Activated T-helper 9 cell treated with anti-CD3 and anti-CD28 coated beads, Interleukin-2, amount 50 U/mL, for 16 hours (primary cell): ENCODE measurements around the gene BCL2L13.
"Not testable (repeated sequence)": the region's sequence is repeated elsewhere in the genome, so short reads cannot be mapped to it uniquely, and the experiment has no call there.

Experiments
- DNase-seq: peaks from one replicate; pipeline ENCODE4 v3.0.0-alpha.2; 2020; ENCODE audit warnings: low read depth

Gene BCL2L13

GRCh38 chr22:17695986-17696385, 57.4 kb downstream of the BCL2L13 start:
- DNase-seq: no peak

DNA sequence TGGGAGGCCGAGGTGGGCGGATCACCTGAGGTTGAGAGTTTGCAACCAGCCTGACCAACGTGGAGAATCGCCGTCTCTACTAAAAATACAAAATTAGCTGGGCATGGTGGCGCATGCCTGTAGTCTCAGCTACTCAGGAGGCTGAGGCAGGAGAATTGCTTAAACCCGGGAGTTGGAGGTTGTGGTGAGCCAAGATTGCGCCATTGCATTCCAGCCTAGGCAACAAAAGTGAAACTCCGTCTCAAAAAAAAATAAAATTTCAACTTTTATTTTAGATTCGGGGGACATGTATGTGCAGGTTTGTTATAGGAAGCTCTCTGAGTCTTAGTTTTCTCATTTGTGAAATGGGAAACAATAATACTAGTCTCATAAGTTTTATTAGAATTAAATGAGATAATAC, 58.6 kb downstream of the BCL2L13 start:
- not testable (repeated sequence) for DNase-seq

GRCh38 chr22:17698276-17698675, 59.7 kb downstream of the BCL2L13 start:
- not testable (repeated sequence) for DNase-seq

DNA sequence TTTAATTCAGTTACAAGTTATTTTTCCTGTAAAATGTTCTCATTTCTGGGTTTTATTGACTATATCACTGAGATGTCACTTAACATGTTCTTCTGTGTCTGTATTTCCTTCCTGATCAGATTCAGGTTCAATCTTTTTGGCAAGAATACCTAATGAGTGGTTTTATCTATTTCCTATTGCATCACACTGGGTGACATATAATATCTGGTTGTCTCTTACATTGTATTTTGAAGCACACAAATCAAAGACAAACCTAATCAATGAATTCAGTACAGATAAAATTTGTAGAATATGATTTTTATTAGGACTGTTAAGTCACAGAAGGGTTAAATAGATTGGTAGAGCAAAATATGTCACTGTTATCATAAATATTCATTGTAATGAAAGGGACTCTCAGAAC, 60.4 kb downstream of the BCL2L13 start:
- DNase-seq: no peak

GRCh38 chr22:17699696-17700340, 61.3 kb downstream of the BCL2L13 start:
- DNase-seq: no peak

DNA sequence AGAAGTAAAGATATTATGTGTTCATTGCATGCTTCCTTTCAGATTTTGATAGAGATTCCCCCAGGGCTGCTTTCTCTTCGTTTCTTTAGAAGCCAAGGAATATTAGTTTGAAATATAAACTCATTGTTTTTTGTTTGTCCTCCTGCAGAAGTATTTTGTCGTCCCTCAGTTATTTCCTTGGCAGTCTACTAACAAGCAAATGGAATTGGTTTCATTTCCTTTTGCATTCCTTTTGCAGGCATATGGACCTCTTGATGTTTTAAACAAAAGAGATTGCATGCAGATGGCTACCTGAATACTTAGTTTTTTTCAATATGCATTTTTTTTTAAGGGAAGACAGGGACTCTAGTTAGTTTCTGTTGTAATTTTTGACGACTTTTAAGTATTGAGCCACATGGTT, 62.2 kb downstream of the BCL2L13 start:
- DNase-seq: no peak

DNA sequence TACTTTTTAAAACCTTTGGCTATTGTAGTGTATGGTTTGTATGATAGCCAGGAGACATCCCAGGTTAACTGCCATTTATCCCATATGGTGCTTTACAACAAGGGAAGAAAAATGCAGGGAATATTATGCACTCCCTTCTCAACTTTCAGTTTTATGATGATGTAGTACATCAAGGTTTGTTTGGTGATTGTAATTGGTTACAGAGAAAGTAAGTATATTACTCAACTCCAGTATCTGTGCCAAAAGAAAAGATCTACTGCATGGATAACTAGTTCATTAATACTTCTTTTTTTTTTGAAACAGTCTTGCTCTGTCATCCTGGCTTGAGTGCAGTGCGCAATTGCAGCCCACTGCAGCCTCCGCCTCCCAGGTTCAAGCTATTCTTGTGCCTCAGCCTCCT, 65.3 kb downstream of the BCL2L13 start:
- DNase-seq: no peak

DNA sequence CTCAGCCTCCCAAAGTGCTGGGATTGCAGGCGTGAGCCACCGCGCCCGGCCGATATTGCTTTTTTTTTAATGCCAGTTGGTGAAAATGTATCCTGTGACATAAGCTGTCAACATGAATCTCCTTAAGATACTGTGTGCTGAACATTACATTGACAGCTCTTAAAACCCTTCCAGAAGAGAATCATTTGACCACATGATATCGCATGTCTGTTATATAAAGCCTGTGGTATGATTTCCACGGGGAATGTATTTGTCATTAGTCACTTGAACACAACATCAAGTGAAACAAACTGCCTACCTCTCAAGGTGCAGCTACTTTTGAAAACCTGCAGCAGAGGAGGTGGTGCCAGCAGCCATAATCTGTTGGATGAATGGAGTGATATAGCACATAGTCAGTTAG, 67.0 kb downstream of the BCL2L13 start:
- no peak for DNase-seq

DNA sequence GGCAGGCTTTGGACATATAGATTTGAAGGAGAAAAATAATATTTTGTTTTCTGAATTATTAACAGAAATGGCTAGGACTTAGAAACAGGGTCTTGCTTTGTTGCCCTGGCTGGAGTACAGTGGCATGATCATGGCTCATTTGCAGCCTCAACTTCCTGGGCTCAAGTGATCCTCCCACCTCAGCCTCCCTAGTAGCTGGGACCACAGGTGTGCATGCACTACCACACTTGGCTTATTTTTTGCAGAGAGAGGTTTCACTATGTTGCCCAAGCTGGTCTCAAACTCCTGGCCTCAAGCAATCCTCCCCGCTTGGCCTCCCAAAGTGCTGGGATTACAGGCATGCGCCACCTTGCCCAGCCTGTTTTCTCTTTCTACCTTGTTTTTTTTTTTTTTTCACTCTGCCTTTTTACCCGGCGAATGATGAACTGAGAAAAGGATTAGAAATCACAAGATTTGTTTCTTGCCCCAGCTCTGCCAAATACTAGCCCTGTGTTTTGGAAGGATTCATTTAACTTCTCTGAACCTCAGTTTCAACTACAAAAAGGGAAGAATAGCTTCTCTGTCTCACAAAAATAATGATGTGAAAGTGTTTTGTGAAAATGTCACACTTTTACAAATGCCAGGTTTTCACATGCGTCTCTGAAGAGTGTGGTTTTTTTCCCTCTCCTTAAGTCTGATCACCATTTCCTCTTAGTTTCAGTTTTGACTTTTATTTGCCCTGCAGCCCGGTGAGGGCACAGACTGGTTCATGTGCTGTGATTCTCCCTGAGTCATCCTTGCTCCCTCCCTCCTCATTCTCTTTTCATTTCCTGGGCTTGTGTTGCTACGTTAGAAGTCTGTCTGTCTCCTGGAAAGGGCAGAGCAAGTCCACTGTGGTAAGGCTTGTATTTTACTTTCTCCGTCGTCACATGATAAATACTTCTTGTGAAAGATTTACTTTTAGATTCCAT, 67.7 kb downstream of the BCL2L13 start:
- DNase-seq: no peak

- no peak for DNase-seq
Measured at GRCh38 chr22:17706947-17707346, 68.4 kb downstream of the BCL2L13 start.

GRCh38 chr22:17707526-17707925, 69.0 kb downstream of the BCL2L13 start:
- no peak for DNase-seq

- no peak for DNase-seq
Measured at GRCh38 chr22:17710023-17710422, 71.5 kb downstream of the BCL2L13 start.

- DNase-seq: no peak
Measured at GRCh38 chr22:17712441-17712840, 73.9 kb downstream of the BCL2L13 start.

GRCh38 chr22:17716529-17716928, 78.0 kb downstream of the BCL2L13 start:
- DNase-seq: no peak

- no peak for DNase-seq
Measured at GRCh38 chr22:17717708-17718107, 79.2 kb downstream of the BCL2L13 start.

DNA sequence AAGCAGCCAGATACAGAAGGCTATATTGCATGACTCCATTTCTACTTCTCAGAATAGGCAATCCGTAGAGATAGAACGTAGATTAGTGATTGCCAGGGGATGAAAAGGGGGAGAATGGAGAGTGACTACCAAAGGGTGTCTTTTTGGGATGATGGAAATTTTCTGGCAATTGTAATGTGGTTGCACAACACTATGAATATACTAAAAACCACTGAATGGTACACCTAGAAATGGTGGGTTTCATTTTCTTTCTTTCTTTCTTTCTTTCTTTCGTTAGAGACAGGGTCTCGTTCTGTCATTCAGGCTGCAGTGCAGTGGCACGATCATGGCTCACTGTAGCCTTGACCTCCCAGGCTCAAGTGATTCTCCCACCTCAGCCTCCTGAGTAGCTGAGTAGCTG, 81.4 kb downstream of the BCL2L13 start:
- no peak for DNase-seq

DNA sequence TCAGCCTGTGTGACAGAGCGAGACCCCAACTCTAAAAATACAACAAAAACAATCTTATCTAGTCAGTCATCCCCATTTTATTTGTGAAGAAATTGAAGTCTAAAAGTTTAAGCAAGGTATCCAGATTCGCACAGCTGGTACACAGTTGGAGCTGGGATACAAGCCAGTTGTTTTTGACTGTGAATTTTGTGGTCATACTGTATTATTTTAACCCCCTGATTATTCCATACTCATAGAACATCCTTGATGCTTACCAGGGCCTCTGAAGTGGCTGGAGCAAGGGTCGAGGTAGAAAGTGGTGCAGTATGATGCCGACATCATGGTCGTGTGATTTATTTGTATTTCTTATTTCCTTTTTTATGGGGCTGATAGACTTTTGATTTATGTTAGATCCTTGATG, 85.7 kb downstream of the BCL2L13 start:
- DNase-seq: no peak

- no peak for DNase-seq
Measured at GRCh38 chr22:17724678-17725499, 86.3 kb downstream of the BCL2L13 start.

DNA sequence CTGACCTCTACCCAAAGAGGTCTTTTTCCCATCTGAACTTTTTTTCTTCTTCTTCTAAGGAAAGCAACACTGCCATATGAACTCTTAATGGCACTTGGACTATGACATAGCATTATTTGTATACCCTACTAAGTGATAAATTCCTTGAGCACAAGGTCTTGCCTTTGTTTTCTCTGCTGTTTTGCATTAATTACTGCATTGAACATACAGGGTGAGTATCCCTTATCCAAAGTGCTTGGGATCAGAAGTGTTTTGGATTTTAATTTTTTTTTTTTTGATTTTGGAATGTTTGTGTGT, 86.9 kb downstream of the BCL2L13 start:
- no peak for DNase-seq

DNA sequence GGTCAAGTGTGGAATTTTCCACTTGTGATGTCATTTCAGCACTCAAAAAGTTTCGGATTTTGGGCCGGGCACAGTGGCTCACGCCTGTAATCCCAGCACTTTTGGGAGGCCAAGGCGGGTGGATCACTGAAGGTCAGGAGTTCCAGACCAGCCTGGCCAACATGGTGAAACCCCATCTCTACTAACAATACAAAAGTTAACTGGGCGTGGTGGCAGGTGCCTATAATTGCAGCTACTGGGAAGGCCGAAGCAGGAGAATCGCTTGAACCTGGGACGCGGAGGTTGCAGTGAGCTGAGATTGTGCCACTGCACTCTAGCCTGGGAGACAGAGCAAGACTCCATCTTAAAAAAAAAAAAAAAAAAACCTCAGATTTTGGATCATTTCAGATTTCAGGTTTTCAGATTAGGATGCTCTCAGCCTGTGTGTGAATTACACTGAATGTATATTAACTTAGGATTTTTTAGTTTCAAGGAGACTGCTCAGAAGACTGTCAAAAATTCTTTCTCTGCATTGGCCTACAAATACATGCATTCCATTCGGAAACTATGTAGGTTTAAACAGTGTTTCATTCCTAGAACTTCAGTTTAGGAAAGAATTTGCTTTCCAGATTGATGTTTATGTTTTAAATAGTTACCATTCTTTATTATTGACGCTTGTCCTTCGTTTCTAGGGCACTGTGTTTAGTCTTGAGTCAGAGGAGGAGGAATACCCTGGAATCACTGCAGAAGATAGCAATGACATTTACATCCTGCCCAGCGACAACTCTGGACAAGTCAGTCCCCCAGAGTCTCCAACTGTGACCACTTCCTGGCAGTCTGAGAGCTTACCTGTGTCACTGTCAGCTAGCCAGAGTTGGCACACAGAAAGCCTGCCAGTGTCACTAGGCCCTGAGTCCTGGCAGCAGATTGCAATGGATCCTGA, 87.7 kb downstream of the BCL2L13 start:
- no peak for DNase-seq
